GM18909 (cell line): ENCODE results near the gene FMO1.
"Not testable (repeated sequence)": the region's sequence is repeated elsewhere in the genome, so short reads cannot be mapped to it uniquely, and the experiment has no call there.

Source experiments
- ATAC-seq: cut with Tn5 transposase; IDR thresholded peaks from one replicate; pipeline ENCODE4 v1.9.1; 2021; ENCODE audit warnings: mild to moderate bottlenecking; ENCODE audit not compliant: unreplicated experiment, poor library complexity

Gene FMO1, protein sequence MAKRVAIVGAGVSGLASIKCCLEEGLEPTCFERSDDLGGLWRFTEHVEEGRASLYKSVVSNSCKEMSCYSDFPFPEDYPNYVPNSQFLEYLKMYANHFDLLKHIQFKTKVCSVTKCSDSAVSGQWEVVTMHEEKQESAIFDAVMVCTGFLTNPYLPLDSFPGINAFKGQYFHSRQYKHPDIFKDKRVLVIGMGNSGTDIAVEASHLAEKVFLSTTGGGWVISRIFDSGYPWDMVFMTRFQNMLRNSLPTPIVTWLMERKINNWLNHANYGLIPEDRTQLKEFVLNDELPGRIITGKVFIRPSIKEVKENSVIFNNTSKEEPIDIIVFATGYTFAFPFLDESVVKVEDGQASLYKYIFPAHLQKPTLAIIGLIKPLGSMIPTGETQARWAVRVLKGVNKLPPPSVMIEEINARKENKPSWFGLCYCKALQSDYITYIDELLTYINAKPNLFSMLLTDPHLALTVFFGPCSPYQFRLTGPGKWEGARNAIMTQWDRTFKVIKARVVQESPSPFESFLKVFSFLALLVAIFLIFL

GRCh38 chr1:171248302-171248701 is at the start of gene FMO1:
Gene FMO1 (plus strand): TSS chr1:171248494. CDS start chr1:171258088, 9,594 bp downstream.
- no peak for ATAC-seq

- no peak for ATAC-seq
Observed at GRCh38 chr1:171204296-171204695, 44.0 kb upstream of the FMO1 start.

- ATAC-seq = no peak
Observed at GRCh38 chr1:171206204-171206977, 41.9 kb upstream of the FMO1 start.

DNA sequence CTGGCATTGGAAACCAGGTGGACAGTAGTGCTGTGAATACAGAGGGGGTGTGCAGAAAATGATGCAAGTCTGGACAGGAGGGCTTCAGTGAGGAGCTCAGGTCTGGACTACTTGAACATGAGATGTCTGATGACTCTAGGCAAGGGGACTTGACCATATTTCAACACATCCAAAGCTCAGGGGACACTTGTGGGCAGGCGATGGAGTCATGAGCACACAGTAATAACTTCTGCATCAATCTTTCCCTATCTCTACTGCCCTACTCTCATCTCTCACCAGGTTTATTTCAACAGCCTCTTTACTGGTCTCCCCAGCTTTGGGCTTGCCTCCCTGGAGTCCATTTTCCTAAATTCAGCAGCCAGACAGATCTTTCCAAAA is 41.3 kb upstream of the FMO1 start:
- no peak for ATAC-seq

GRCh38 chr1:171207377-171207776 is 40.9 kb upstream of the FMO1 start:
- no peak for ATAC-seq

DNA sequence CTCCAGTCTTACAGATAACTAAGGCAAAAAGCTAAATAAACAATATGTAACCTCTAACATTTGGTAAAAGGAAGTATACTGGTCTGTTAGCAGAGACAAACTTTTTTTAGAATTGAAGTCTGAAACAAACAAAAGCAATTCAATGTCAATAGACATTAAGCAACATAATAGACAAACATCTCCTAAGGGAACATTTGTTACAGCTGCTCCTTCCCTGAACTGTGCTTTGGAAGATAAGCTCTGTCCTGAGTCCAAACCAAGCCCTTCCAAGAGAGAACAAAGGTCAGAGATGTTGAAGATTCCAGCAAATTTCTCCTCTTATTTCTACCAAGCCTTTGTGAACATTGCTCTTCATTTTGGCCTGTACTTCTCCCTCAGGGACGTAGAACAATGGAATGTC is 37.9 kb upstream of the FMO1 start:
- ATAC-seq = no peak

DNA sequence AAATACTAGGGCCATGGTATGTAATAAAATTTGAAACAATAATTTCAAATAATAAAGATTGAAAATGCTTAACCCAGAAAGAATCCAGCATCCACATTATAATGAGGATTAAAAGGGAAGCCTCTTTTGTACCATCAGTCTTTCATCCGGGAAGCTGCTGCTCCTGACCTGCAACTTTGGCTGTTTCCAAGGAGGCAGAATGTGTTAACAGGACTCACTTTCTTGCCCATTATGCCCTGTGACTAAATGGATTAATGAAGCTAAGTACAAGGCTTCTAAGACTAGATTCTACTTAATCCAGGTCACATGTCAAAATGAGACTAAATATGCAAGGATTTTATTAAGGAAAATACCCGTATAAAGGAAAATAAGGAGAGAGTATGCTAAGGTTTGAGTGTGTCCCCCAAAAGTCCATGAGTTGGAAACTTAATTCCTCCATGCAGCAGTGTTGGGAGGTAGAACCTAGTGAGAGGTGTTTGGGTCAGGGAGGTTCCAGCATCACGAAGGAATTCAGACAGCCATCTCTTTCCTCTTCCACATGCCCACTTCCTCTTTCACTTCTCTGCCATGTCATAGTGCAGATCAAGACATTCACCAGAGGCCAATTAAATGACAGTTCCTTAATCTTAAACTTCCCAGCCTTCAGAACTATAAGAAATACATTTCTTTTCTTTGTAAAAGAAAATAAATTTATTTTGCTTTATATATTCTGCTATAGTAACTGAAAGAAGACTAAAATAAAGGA is 35.5 kb upstream of the FMO1 start:
- ATAC-seq = no peak

DNA sequence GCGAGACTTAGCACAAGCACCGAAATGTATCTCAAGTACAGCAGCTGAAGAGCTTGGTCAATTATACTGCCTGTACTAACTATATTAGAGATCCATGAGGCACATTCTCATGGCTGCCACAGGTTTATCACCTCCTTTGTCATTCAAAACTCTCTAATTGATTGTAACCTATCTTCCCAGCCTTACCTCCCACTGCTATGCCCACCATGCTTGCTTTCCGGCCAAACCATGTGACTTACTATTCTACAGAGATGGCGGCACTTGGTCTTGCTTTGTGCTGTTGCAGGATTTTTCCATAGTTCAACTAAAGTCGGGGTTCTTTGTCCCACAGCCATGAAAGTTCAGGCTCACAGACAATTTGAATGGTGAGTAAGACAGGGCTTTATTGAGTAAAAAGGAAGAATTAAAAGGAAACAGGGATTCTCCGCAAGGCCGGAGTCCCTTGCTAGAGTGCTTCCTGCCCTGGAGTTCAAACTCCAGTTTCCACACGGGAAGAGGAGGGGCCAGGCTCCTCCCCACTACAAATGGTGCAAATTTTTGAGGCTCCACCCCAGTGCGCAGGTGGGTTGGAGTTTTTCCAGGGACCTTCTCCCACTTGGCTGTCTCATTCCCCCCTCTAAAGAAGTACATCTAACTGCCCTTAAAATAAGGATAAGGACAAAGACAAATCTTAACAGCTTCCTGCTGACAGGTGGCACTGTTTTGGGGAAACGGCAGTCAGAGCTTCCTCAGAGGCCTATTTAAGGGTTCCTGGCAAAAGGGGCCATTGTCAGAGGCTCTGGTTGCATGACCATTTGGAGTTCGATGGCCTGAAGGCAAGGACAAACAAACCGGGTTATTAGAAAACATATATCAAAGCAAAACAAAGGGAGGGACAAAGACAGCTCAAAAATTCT is 34.5 kb upstream of the FMO1 start:
- no peak for ATAC-seq

- ATAC-seq = no peak
Observed at GRCh38 chr1:171217658-171218443, 30.4 kb upstream of the FMO1 start.

GRCh38 chr1:171218661-171219060 is 29.6 kb upstream of the FMO1 start:
- ATAC-seq = no peak

DNA sequence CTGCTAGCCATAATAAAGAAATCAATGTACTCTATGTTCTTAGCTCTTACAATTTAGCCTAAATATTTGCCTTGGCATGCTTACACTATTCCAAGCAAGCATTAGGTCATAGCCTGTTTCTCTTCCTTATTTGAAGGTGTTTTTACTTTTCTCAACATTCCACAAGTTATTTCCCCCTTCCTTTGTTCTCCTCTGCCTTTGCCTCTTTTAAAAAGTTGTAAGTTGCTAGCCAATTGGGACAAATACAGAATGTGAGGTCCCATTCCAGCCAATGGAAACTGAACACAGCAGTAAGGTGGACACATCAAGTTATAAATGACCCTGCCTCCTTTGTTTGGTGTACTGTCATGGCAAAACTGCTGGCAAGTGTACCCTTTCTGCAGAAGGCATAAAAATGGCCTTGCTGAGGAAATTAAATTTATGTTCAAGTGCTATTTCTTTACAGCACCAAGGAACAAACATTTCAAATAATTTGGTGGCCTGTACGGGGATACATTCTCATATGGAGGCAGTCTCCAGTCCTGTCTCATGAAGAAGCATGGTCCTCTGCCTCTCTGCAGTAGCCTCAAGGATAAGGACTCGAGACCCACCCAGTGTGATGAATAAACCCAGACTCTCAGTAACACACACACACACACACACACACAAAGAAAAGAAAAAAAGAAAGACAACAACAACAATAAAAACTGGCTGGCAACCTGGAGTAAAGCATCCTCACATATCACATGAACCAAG is 28.8 kb upstream of the FMO1 start:
- ATAC-seq = no peak

GRCh38 chr1:171220081-171220420 is 28.2 kb upstream of the FMO1 start:
- ATAC-seq = no peak

- no peak for ATAC-seq
Observed at GRCh38 chr1:171220581-171221054, 27.7 kb upstream of the FMO1 start.

- no peak for ATAC-seq
Observed at GRCh38 chr1:171221665-171222591, 26.4 kb upstream of the FMO1 start.

GRCh38 chr1:171222936-171223335 is 25.4 kb upstream of the FMO1 start:
- no peak for ATAC-seq

DNA sequence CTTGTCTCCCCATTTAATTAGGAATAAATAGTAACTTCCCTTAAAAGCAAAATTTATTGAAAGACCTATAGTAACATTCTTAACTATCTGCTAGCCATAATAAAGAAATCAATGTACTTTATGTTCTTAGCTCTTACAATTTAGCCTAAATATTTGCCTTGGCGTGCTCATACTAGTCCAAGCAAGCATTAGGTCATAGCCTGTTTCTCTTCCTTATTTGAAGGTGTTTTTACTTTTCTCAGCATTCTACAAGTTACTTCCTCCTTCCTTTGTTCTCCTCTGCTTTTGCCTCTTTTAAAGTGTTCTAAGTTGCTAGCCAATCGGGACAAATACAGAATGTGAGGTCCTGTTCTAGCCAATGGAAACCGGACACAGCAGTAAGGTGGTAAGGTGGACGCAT is 24.0 kb upstream of the FMO1 start:
- not testable (repeated sequence) for ATAC-seq

- ATAC-seq = peak; percentile 94
Observed at GRCh38 chr1:171226747-171227370, 21.4 kb upstream of the FMO1 start.
